Measurements from ENCODE around the gene FADD.

FADD gene

DNA sequence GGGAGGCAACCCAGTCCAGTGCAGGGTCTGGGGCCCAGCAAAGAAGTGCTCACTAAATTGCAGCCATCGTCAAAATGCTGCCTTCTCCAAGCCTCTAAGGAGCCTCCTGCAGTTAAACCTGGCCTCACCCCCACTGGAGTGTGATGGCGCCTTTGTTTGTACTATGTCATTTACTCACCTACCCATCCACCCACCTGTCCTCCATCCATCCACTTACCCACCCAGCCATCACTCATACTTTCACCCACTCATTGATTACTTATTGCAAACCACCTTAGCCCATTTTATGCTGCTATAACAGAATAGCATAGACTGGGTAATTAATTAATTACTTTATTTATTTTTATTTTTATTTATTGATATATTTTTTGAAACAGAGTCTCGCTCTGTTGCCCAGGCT, 38.6 kb downstream of the FADD start:
- DNase-seq: no peak

DNA sequence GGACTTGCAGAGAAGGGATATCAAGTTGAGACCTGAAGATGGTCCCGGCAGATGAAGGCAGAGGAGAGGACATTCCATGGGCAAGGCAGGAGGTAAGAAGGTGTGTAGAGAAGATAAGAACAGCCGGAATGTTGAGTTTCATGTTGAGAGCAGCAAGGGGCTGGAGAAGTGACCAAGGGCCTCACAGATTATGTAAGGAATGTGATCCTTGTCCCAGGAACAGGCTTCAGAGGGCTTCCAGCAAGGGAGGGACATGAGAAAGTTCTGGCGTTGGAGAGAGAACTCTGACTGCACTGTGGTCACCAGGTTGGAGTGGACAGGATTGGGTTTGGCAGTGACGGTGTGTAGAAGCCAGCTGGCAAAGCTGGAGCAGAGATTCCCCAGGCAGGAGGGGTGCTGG, 39.8 kb downstream of the FADD start:
- DNase-seq: no peak

DNA sequence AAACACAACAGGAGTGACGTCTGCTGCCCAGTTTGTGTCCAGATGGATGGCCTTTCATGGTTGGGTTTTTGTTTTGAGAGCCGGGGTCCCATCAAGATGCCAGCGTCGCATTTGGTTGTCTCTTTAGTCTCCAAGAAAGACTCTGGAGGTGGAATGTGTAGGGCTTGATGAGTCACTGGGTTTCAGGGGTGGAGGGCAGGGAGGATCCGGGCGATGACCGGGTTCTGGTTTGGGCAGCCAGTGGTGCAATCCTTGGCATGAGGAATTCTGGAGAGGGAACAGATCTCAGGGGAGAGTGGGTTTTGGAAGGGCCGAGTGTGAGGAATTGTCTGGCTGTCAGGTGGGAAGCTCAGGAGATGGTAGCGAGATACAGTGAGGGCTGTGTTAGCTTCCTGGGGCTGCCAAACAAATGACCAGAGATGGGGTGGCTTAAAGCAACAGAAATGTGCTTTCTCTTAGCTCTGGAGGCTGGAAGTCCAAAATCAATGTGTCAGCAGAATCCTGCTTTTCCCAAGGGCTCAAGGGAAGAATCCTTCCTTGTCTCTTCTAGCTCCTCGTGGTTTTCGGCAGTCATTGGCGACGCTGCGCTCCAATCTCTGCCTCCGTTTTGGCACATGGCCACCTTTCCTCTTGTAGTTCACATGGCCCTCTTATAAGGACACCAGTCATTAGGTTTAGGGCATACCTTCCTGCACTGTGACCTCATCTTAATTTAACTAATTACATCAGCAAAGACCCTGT, 41.0 kb downstream of the FADD start:
- no peak for DNase-seq

DNA sequence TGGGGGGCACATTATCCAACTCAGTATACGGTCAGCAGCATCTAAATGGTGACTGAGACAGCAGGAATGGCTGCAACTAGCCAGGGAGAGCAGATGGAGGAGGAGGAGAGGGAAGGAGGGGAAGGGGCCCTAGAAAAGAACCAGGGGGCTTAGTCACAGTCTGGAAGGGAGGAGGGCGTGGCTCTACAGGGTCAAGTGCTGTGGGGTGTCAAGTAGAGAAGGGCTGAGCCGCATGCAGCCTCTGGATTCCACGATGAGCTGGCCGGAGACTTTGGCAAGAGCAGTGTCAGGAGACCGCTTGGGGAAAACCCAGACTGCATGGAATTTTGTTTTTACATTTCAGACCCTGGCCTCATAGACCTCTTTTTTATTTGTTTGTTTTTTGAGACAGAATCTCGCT, 41.6 kb downstream of the FADD start:
- DNase-seq: no peak

DNA sequence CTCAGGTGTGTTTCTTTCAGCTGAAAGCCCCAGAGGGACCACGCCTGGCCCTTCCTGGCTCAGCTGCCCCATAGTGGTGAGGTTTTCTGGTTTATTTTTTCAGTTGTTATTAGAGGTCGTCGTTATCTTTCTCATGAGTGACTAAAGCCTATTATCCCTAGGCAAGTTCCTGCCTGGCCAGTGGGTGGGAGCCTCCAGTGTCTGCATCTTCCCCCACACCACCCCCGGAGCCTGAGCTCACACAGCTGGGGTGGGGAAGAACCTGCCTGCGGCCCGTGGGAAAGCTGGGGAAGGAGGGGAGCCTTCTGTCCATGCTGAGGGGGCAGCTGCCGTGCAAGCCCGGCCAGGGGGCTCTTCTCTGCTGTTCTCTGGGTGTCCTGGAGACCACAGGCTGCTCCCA, 43.1 kb downstream of the FADD start:
- no peak for DNase-seq

DNA sequence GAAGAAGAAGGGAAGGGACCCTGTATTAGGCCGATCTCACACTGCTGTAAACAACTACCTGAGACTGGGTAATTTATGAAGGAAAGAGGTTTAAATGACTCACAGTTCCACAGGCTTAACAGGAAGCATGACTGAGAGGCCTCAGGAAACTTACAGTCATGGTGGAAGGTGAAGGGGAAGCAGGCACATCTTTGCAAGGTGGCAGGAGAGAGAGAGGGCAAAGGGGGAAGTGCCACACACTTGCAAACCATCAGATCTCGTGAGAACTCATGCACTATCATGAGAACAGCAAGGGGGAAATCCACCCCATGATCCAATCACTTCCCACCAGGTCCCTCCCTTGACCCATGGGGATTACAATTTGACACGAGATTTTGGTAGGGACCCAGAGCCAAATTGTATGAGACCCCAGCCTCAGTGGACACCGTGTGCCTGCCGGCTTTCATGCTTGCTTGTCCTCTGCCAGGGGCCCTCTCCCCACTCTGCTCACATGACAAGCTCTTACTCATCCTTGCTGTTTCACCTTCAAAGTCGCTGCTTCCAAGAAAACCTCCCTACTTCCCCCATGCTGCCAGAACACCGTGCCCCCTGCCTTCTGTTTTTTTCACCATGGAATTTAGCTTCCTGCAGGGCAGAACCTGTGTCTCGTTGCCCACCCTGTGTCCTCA, 44.1 kb downstream of the FADD start:
- DNase-seq: no peak

DNA sequence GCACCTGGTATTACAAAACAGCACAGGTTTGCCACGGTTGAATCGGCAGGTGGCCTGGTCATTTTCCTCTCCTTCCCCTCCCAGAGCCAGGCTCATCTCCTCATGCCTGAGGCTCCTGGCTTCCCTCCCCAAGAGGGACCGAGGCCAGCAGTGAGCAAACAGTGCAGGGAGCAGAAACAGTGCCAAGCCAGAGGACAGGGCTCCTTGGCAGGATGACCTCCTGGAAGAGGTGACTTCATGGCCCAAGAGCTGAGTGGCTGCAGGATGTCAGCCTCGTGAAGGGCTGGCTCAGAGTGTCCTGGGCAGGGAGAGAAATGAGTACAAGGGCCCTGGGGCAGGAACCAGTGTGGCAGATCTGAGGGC, 44.6 kb downstream of the FADD start:
- no peak for DNase-seq

DNA sequence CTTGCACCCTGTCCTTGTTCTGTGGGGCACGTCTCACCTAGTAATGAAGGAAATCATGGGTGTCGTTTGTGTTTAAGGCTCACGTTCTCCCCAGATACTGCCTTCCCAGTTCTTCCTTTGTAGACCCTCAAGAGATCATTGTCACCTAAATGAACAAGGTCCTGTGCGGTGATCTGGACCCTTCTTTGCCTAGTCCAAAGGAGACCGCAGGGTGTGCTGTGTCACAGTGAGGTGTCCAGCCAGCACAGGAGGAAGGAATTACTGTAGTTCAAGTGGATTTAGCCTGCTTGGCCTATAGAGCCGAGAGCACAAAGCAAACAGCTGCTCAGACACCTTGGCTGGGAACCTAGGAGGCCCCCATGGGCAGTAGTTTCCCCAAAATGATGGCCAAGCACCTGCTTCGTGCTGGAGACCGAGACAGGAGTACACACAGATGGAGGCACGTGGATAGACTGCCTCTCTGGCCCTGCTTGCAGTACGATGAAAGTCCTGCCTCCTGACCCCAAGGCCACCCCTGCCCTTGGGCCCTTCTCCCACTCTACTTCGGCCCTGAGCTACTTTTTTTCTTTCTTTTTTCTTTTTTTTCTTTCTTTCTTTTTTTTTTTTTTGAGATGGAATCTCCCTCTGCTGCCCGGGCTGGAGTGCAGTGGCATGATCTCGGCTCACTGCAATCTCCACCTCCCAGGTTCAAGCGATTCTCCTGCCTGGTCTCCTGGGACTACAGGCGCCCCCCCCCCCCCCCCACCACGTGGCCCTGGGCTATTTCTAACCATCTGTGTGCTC, 48.0 kb downstream of the FADD start:
- no peak for DNase-seq

DNA sequence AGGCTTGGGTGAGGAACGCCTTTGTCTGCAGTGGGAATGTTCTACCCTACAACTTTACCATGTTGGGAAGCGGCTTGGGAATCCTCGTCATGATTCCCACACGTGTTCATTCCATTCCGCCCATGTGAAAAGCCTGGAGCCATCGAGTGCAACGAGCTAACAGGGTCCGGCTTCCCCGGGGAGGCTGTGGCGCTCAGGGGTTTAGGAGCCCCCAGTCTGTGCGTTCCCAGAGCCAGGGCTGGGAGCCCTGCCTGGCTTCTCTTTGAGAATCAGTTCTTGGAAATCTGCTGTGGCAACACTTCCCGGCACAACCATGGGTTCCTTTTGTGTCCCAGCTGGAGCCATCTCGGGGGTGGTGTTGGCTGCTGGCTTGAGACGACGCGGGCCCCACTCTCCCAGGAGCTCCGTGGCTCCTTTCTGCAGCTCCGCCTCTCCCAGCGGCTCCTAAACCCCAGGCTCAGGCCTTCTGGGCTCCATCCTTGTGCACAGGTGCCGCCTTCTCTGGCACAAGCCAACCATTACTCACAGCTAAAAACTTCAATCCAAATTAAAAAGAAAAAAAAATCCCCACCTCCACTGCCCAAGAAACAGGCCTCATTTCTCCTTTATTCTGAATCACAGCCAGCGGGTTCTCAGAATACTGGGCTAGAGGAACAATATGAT, 48.7 kb downstream of the FADD start:
- no peak for DNase-seq

DNA sequence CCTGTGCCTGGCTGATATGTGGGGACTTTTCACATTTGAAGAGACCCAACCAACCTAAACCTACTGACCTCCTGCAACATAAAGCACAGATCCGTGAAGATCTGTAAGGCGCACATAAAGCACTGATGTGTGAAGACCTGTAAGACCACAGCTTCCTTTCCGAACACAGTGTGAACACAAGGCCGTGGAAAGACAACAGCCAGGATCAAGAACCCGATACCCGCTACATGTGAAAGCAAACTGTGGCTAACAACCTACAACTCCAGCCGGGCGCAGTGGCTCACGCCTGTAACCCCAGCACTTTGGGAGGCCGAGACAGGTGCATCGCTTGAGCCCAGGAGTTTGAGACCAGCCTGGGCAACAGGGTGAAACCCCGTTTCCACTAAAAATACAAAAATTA, 49.7 kb downstream of the FADD start:
- no peak for DNase-seq

DNA sequence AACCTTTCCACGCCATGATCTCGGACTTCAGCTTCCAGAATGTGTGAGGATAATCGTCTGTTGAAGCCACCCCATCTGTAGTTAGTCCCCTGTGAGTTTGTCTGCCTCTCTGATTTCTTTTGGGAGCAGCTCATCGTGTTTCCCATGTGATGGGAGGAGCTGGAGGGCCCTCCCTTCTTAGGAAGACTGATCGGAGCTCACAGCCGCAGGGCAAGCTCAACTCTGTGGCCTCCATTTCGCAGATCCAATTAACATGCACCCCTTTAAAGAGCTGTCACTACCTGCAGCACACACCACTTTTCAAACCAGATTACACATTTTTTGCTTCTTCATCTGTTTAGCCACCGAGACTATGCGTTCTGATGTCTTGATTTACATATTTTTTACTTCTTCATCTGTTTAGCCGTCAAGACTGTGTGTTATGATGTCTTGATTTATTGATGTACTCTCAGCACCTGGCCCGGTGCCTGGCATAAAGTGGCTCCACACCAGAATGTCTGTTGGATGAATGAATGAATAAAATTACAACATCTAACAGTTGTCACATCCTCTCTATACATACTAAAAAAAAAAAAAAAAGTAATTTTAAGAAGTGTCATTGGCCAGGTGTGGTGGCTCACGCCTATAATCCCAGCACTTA, 52.5 kb downstream of the FADD start:
- no peak for DNase-seq

All from RPMI8226 (cell line).